Testis (tissue), 3 donors: ENCODE data around the gene FCN2. TPM values are rescaled to one million over a fixed set of nuclear protein-coding genes. Genes with fewer than 3 reads are reported as not detected.
A peak's percentile ranks its signal among the peaks of the same experiment; 100 is the strongest.

ENCODE experiments used
- DNase-seq: peaks from one replicate; pipeline ENCODE4 v3.0.0-alpha.2; 2019
- H3K27ac ChIP-seq, 2 donors: fragments of 200-600 bp; sonication (generic); one replicate each; pipeline ENCODE4 v1.5.1; 2019
- H3K27me3 ChIP-seq: fragments of 200-600 bp; sonication (generic); one replicate; pipeline ENCODE4 v1.5.1; 2019
- H3K36me3 ChIP-seq: fragments of 200-600 bp; sonication (generic); one replicate; pipeline ENCODE4 v1.5.1; 2017; ENCODE audit warnings: low read depth; ENCODE audit errors: missing control alignments
- H3K4me1 ChIP-seq: fragments of 200-600 bp; sonication (generic); one replicate; pipeline ENCODE4 v1.5.1; 2019
- H3K4me3 ChIP-seq, 2 donors: fragments of 200-600 bp; sonication (generic); one replicate each; pipeline ENCODE4 v1.5.1; 2017 to 2019
- H3K9me3 ChIP-seq: fragments of 200-600 bp; sonication (generic); one replicate; pipeline ENCODE4 v1.5.1; 2017
- POLR2A ChIP-seq: fragments of 450-650 bp; IDR thresholded peaks from one replicate; pipeline ENCODE4 v1.6.1; 2017; ENCODE audit warnings: antibody characterized with exemption, mild to moderate bottlenecking, moderate library complexity
- WGBS, 2 donors: methylation state at CpG; one replicate each; pipeline ENCODE4 v1.1.5; 2018; 5-methylcytosine and 5-hydroxymethylcytosine counted together
- intact Hi-C: fragments of 100-400 bp; cut with DNase I; formaldehyde crosslinking; loops from one replicate; pipeline ENCODE4 v1.15.1; 2023; ENCODE audit warnings: low total_unique reads
- polyA plus RNA-seq: library from polyadenylated mRNA; stranded (reverse); fragments of 350-450 nt; fragmentation: Illumina TruSeq; extraction: RNeasy Lipid Tissue Mini Kit (QIAGEN cat#74804); gene quantifications from one replicate; pipeline ENCODE4 v1.2.3, GENCODE V29; 2014; ENCODE audit warnings: low read depth, low replicate concordance; ENCODE audit not compliant: insufficient read depth
- total RNA-seq, 2 donors: library from RNA; depleted of rRNA; stranded (reverse); fragments of >200 nt; gene quantifications; one replicate each; pipeline ENCODE4 v1.2.3, GENCODE V29; 2016
- TF ChIP-seq, protein P1 (sequence below), 3 experiments: fragments of 450-650 bp in 2 of 3; fragments of 200-600 bp in 1 of 3; sonication (generic) in 1 of 3; IDR thresholded peaks; one replicate each; pipeline ENCODE4 v1.5.1; 2016 to 2019; ENCODE audit warnings: antibody characterized with exemption in 3 of 3, mild to moderate bottlenecking in 2 of 3, moderate library complexity in 1 of 3

Gene FCN2
- total and polyA plus RNA-seq, 3 donors from 2014 or later = 0.43 TPM; not detected in 2

DNA sequence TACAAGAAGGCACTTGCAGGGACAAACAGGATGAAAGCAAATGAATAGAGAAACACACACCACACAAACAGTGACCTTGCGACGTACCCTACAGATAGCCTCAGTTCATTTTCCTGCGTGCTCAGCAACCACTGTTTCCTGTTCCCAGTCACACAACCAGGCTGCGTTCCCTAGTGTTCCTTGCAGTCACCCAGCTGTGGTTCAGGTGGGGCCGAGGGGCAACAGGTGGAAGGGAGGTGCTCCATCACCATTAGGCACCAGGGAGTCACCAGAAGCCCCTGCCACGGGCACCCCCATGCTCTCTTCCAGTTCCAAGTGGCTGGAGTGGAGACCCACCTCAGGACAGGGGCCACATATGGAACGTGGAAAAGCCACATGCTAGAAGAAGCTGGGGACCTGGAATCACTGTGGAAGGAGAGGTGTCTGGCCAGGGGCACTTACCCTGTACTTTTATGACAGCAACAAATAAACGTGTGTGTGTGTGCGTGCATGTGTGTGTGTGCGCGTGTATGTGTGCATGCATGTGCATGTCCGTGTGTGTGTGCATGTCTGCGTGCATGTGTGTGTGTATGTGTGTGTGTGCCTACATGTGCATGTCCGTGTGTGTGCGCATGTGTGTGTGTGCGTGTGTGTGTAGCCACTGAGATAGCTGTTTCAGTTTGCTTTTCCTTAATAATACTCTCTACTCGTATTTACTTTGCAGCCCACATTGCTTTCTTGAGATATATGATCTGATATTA is 18.8 kb upstream of the FCN2 start:
- H3K27ac ChIP-seq = no peak overlapping the region
- no peaks in the 10 kb centered on the region for H3K27me3 ChIP-seq
- WGBS, 2 donors = 90 to 93% methylated on average over 16 to 17 of the region's 17 CpGs
- H3K36me3 ChIP-seq = no peaks in the 10 kb centered on the region
- no peak overlapping the region for H3K4me3 ChIP-seq
- intact Hi-C loops = no loop called here
- no peak for TF ChIP-seq POLR2A
- TF ChIP-seq, protein P1, sequence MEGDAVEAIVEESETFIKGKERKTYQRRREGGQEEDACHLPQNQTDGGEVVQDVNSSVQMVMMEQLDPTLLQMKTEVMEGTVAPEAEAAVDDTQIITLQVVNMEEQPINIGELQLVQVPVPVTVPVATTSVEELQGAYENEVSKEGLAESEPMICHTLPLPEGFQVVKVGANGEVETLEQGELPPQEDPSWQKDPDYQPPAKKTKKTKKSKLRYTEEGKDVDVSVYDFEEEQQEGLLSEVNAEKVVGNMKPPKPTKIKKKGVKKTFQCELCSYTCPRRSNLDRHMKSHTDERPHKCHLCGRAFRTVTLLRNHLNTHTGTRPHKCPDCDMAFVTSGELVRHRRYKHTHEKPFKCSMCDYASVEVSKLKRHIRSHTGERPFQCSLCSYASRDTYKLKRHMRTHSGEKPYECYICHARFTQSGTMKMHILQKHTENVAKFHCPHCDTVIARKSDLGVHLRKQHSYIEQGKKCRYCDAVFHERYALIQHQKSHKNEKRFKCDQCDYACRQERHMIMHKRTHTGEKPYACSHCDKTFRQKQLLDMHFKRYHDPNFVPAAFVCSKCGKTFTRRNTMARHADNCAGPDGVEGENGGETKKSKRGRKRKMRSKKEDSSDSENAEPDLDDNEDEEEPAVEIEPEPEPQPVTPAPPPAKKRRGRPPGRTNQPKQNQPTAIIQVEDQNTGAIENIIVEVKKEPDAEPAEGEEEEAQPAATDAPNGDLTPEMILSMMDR (IDR thresholded peaks at IDR 0.05) = no peak
- DNase-seq = no peak
- H3K4me1 ChIP-seq = peaks cover 11% of the 10 kb centered on the region
- no peaks in the 10 kb centered on the region for H3K9me3 ChIP-seq

DNA sequence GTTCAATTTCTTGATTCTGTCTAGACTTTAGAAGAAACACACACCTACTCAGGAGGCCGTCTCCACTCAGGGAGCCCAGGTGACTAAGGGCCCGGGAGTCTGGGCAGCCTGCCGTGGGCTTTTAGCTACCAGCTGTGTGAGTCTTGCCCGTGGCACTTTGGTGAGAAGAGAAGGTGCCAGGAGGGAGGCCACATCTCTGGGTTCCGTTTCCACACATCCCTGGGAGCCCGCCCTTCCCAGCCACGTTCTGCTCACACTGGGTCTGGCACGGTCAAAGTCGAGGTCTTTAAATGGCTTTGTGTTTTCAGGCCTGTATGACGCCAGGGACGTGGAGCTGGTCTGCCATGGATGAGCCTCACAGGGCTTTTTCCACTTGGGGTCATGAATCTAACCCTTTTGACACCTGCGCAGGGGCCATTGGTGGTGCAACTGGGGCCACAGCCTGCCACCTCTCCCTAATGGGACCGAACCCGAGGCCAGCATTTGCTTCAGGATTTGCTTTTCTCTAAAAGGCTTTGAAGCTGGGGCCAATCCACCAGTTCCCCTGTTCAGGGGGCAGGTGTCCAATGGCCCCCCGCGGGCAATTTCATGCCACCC is 17.2 kb upstream of the FCN2 start:
- Histone ChIP-seq H3K27me3 (no peaks in the 10 kb centered on the region), H3K36me3 (no peaks in the 10 kb centered on the region), H3K4me1 (peaks cover 11% of the 10 kb centered on the region), H3K27ac (no peak overlapping the region), H3K4me3 (no peak overlapping the region), H3K9me3 (no peaks in the 10 kb centered on the region)
- DNase-seq = peak; percentile 13
- TF ChIP-seq, protein P1 (IDR thresholded peaks at IDR 0.05) = no peak
- no peak for TF ChIP-seq POLR2A
- 84 to 92% methylated on average over 14 to 16 of the region's 16 CpGs for WGBS, 2 donors
- intact Hi-C loops = no loop called here

DNA sequence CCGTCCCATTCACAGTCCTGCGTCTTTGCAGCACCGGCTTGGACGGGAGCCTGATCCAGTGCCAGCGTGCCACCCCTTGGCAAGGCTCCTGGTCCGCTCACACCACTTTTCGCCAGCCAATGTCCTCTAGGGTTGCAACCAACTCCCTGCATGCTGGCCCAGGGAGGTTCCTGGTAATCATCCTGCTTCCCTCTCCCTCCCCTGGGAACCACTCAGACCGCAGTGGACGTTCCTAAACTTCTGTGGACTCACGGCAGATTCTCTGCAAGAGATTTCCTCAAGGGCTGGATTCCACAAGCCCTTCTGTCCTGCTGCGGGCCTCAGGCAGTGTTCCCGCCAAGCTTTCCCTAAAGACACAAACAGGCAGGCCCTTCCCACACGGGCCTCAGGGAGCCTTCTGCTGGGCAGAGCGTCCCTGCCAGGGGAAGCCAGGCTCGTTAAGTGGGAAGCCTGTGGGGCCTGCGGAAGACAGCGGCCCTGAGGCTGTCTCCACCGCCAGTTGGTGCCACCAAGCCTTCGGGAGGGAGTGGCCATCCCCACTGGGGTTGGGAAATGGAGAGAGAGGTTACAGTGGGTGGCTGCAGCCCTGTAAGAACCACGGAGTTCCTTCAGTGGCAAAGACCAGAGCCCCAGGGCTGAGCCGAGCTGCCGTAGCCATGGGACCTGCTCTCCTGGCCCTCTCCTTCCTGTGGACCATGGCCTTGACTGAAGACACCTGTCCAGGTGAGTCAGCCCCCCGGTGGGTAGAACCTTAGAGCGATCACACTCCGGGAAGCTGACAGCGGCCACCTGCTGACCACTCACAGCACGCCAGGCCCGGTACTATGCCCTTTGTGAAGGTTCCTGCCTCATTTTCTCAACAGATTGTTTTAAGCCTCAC is 16.4 kb upstream of the FCN2 start:
- intact Hi-C loops = no loop called here
- Histone ChIP-seq H3K27me3 (no peaks in the 10 kb centered on the region), H3K9me3 (no peaks in the 10 kb centered on the region), H3K4me3 (no peak overlapping the region), H3K36me3 (no peaks in the 10 kb centered on the region), H3K4me1 (peaks cover 11% of the 10 kb centered on the region), H3K27ac (peak overlapping the region in 1 of 2 donors; percentile 45)
- WGBS, 2 donors = 62 to 66% methylated on average over 16 to 28 of the region's 28 CpGs
- DNase-seq = peak; percentile 56
- no peak for TF ChIP-seq POLR2A
- TF ChIP-seq, protein P1 (IDR thresholded peaks at IDR 0.05) = no peak

DNA sequence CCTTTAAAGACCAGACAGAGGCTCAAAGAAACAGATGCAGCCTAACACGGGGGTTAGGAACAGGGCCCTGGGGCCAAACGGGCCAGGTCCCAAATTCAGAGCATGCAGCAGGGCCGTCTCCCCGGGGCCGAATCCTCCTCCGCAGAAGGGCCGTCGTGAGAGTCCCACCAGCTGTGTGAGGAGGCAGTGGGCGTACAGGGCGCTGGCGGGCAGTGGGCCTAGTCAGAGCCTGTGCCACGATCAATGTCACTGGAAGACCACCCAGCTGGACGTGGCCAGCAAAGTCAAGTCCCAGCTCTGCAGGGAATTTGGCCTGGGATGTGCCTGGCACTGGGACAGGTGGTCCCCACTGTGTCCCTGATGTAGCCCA is 15.8 kb upstream of the FCN2 start:
- no peaks in the 10 kb centered on the region for H3K36me3 ChIP-seq
- no peaks in the 10 kb centered on the region for H3K27me3 ChIP-seq
- no peak for TF ChIP-seq POLR2A
- TF ChIP-seq, protein P1 (IDR thresholded peaks at IDR 0.05) = no peak
- no peak overlapping the region for H3K27ac ChIP-seq
- H3K4me1 ChIP-seq = peaks cover 11% of the 10 kb centered on the region
- no peak overlapping the region for H3K4me3 ChIP-seq
- intact Hi-C loops = no loop called here
- WGBS, 2 donors = 63 to 74% methylated on average over 8 to 13 of the region's 13 CpGs
- no peaks in the 10 kb centered on the region for H3K9me3 ChIP-seq
- peak; percentile 9 for DNase-seq
